Astrocyte of the cerebellum (primary cell): ENCODE results near the gene EPHA10.

Experiments
- DNase-seq: peaks from one replicate; pipeline ENCODE4 v3.0.0-alpha.2; 2011; ENCODE audit warnings: low read depth
- H3K4me3 ChIP-seq: 2 replicates; pipeline ENCODE4 v1.5.1; 2011; ENCODE audit warnings: mild to moderate bottlenecking, low read depth, low read length, moderate library complexity
- in situ Hi-C: cut with HindIII; loops from 2 replicates; pipeline ENCODE4 v1.10.0; 2017; ENCODE audit warnings: low sequenced_read_pairs
- TF ChIP-seq, protein P1 (sequence below): IDR thresholded peaks from 2 replicates; pipeline ENCODE4 v1.5.1; 2012; ENCODE audit warnings: low read length, low read depth, moderate library complexity, mild to moderate bottlenecking; ENCODE audit errors: missing control alignments

Gene EPHA10

DNA sequence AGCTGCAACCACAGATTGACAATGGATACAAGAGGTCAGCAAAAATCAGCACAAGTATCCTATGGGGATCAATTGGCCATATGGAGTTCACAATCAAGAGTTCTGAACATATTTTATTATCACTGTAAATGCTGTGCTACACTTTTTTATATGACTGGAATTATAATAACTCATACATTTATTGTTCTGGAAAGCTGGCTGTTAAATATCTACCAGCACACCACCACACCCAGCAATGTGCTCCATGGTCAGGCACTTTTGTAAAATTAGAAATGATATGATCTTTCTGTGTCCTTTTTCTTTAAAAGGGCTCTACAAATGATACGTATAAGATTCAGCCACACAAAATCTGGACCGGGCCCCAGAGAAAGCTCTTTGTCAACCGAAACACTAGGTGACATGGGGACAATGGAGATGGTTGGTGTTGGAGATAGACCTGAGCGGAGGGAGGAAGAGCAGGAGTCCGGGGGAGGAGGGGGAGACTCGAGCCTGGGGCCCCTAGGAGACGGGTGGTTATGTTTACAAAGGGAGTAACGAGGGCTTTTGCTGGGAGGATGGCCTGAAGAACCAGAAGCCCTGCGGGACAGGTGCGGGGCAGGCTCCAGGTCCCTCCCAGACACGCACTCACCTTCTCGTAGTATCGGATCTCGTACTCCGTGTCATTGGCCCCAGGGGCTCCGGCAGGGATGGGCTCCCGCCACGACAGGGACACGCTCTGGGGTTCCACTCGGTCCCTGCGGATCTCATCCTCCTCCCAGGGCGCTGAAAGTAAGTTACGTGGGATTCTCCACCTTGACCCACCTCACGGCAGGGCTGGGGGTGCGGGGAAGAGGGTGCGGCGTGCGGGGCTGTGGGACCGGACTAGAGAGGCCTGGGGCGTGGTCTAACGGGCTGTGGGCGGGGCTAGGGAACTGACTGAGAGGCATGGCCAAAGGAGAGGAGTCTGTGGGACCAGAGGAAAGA, 30.0 kb downstream of the EPHA10 start:
- in situ Hi-C loops: no loop called here
- DNase-seq: no peak
- H3K4me3 ChIP-seq: no peak overlapping the region
- TF ChIP-seq, protein P1, sequence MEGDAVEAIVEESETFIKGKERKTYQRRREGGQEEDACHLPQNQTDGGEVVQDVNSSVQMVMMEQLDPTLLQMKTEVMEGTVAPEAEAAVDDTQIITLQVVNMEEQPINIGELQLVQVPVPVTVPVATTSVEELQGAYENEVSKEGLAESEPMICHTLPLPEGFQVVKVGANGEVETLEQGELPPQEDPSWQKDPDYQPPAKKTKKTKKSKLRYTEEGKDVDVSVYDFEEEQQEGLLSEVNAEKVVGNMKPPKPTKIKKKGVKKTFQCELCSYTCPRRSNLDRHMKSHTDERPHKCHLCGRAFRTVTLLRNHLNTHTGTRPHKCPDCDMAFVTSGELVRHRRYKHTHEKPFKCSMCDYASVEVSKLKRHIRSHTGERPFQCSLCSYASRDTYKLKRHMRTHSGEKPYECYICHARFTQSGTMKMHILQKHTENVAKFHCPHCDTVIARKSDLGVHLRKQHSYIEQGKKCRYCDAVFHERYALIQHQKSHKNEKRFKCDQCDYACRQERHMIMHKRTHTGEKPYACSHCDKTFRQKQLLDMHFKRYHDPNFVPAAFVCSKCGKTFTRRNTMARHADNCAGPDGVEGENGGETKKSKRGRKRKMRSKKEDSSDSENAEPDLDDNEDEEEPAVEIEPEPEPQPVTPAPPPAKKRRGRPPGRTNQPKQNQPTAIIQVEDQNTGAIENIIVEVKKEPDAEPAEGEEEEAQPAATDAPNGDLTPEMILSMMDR: no peak

DNA sequence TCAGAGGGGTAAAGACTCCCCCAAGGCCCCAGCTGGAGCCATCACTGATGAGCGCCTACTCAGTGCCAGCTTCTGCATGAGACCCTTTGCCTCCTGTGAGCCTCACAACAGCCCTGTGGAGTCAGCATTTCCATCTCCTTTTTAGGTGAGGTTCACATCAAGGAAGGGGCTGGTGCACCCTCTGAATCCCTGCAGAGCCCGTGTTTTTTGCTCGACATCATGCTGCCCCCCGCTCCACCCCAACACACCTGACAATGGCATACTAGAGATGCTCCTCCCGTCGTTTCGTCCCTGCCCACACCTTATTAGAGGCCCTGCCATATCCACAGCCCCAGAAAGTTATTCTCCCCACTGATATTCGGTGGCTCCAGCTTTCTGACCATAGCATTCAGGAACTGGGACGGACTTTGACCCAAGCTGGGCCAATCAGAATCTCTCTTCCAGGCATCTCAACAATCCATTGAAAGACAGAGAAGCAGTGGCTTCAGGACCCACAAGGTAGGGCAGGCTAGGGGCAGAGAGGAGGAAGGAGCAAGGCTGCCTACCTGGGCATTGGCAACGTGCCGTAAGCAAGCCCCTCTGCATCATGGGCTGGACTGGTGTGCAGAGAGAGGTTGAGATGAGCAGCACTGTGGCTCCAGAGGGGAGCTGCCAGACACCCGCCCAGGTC, 32.7 kb downstream of the EPHA10 start:
- TF ChIP-seq, protein P1: no peak
- in situ Hi-C loops: no loop called here
- no peak overlapping the region for H3K4me3 ChIP-seq
- no peak for DNase-seq

DNA sequence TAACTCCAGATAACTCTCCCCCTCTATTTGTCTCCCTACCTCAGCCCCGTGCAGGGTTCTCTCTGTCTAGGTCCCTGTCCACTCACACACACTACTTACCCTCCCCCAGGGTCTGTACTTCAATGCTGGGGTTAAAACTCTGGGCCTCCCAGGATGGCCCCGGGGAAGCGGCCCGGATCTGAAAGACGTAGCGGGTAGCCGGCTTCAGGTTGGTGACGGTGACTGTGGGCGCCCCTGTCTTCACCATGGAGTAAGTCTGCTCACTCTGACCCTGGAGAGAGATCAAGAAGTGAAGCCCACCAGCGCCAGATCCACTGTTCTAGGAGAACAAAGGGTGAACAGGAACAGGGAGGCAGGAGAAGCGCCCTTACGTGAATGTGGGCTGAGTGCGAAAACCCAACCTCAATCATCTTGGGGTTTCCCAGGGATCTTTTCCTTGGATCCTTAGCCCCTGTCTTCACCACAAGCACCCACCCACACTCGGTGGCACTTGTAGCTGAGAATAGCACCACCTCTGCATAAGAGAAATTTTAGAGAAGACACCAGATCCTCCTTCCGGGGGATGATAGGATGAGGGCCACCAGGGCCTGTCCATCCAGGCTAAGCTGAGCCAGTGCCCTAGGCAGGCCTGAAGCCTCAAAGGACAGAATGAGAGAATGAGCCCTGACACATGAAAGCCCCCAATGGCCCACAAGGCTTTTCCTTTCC, 33.5 kb downstream of the EPHA10 start:
- in situ Hi-C loops: no loop called here
- DNase-seq: no peak
- no peak overlapping the region for H3K4me3 ChIP-seq
- TF ChIP-seq, protein P1: no peak

DNA sequence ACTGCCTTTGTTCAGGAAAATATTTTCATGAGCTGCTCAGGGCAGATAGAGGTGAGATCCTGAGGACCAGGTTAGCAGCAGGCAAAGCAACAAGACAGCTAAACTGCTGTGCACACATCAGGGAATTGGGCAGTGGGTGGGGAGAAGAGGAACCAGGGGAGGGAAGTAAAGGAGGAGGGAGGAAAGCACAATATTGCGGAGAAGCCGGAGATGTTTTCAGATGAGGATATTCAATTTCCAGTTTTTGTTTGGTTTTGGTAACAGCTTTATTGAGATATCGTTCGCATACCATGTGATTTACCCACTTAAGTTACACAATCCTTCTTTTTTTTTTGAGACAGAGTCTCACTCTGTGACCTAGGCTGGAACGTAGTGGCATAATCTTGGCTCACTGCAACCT, 34.5 kb downstream of the EPHA10 start:
- in situ Hi-C loops: no loop called here
- TF ChIP-seq, protein P1: no peak
- H3K4me3 ChIP-seq: no peak overlapping the region
- no peak for DNase-seq

DNA sequence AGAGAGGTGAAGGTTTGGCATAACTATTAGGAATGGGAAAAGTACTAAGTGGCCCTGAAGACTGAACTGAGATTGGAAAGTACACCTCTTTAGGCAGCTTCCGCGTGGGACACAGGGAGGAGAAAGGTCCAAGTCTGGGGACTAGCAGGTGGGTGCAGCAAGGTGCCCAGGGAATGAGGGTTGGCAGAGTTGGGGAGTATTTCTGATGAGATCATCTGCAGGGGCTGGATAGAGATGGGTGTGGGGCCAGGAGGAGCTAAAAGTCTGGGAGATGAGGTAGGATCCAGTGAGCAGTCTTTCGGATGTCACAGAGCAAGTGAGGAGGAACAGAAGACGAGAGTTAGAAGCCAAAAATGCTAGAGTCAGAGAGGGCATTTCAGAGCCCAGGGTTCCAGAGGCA, 36.5 kb downstream of the EPHA10 start:
- in situ Hi-C loops: no loop called here
- no peak for DNase-seq

More for the DNA sequence above, 36.5 kb downstream of the EPHA10 start:
- TF ChIP-seq, protein P1: no peak
- no peak overlapping the region for H3K4me3 ChIP-seq
